A549 (cell line): ENCODE measurements around the gene ASXL2.

Source experiments
- CEBPB ChIP-seq, 2 experiments: fragments of >200 bp in 1 of 2; sonication (Bioruptor Twin) in 1 of 2; formaldehyde crosslinking in 1 of 2; IDR thresholded peaks; 2 replicates each; pipeline ENCODE4 v1.6.1; 2012 to 2016
- CTCF ChIP-seq: fragments of >200 bp; sonication (Bioruptor Twin); formaldehyde crosslinking; IDR thresholded peaks from 3 replicates; pipeline ENCODE4 v1.5.1; 2016
- EHMT2 ChIP-seq: fragments of 200-600 bp; sonication (generic); IDR thresholded peaks from 2 replicates; pipeline ENCODE4 v1.6.1; 2016; ENCODE audit warnings: antibody characterized with exemption, low read depth, mild to moderate bottlenecking, moderate library complexity
- EP300 ChIP-seq, 2 experiments: fragments of >200 bp; sonication (Bioruptor Twin); formaldehyde crosslinking; IDR thresholded peaks; 2 replicates in 1 of 2; 3 replicates in 1 of 2; pipeline ENCODE4 v1.6.1; 2016 to 2017
- HOXA7 ChIP-seq: fragments of 250-450 bp; sonication (Bioruptor Pico); IDR thresholded peaks from 2 replicates; pipeline ENCODE4 v1.5.0; 2020; ENCODE audit warnings: mild to moderate bottlenecking, moderate library complexity
- KDM5A ChIP-seq: fragments of 200-600 bp; sonication (generic); IDR thresholded peaks from 2 replicates; pipeline ENCODE4 v1.6.1; 2016; ENCODE audit warnings: antibody characterized with exemption, mild to moderate bottlenecking
- PHF8 ChIP-seq: fragments of 200-600 bp; sonication (generic); IDR thresholded peaks from 2 replicates; pipeline ENCODE4 v1.6.1; 2016; ENCODE audit warnings: low read depth, mild to moderate bottlenecking, antibody characterized with exemption, moderate library complexity, borderline replicate concordance
- POLR2AphosphoS2 ChIP-seq: conservative IDR thresholded peaks from 2 replicates; pipeline ENCODE4 v1.6.1; 2012; ENCODE audit warnings: low read length, improper control_type of control experiment, inconsistent platforms
- RFX5 ChIP-seq: fragments of 450-650 bp; IDR thresholded peaks from 2 replicates; pipeline ENCODE4 v1.7.1; 2014; ENCODE audit warnings: antibody characterized with exemption, mild to moderate bottlenecking, moderate library complexity

GRCh38 chr2:25810428-25810827 is 67.9 kb downstream of the ASXL2 start:
- TF ChIP-seq POLR2AphosphoS2 (no peak), EP300 (IDR thresholded peaks at IDR 0.05) (no peak), CTCF (no peak), KDM5A (no peak), HOXA7 (CRISPR knock-in tag) (no peak), CEBPB (IDR thresholded peaks at IDR 0.05) (no peak), PHF8 (no peak), RFX5 (no peak), EHMT2 (no peak)
